GM12878 (cell line): ENCODE data around the gene FOXP1. TPM values are rescaled to one million over a fixed set of nuclear protein-coding genes. Genes with fewer than 3 reads are reported as not detected.

Experiments
- ATAC-seq: fragments of 200-7000 bp; cut with Tn5 transposase; 3 replicates; pipeline ENCODE4 v1.9.1; 2020; ENCODE audit warnings: mild to moderate bottlenecking, moderate library complexity
- BruUV-seq: library from RNA; stranded (reverse); fragments of 400-500 nt; replicated peaks from 2 replicates; lab custom pipeline; 2021; lab: Mats Ljungman, UMichigan
- CTCF ChIA-PET: fragments of 300-600 bp; sonication (Branson Sonifier 250); formaldehyde crosslinking; extraction: SDS; loops from one replicate; lab custom pipeline; 2021; ENCODE audit warnings: inconsistent platforms; lab: Yijun Ruan, JAX
- POLR2A ChIA-PET: fragments of 350-600 bp; formaldehyde crosslinking; extraction: SDS; loops from one replicate; lab custom pipeline; 2021; ENCODE audit warnings: inconsistent platforms; lab: Charles Lee
- RAD21 ChIA-PET: fragments of 300-600 bp; sonication (Branson Sonifier 250); formaldehyde crosslinking; loops from one replicate; lab custom pipeline; 2023; ENCODE audit warnings: antibody characterized with exemption; ENCODE audit not compliant: unreplicated experiment; lab: Charles Lee
- SMC1A ChIA-PET: fragments of 300-600 bp; sonication (Branson Sonifier 250); formaldehyde crosslinking; loops from one replicate; lab custom pipeline; 2023; ENCODE audit not compliant: unreplicated experiment, uncharacterized antibody; lab: Charles Lee
- DNase-seq: peaks from one replicate; pipeline ENCODE4 v3.0.0-alpha.2; 2011; ENCODE audit warnings: low read depth, low spot score
- FAIRE-seq: peaks from 3 replicates; lab custom pipeline; 2011; peaks lifted over from hg19 to GRCh38; lab: Jason Lieb, UNC
- H2AFZ ChIP-seq: 2 replicates; pipeline ENCODE4 v1.6.0; 2011; ENCODE audit warnings: low read depth, low read length, control low read depth; ENCODE audit not compliant: control insufficient read depth
- H3K27ac ChIP-seq: 2 replicates; pipeline ENCODE4 v1.5.1; 2011; ENCODE audit warnings: control low read depth; ENCODE audit not compliant: control insufficient read depth, insufficient read depth
- H3K27me3 ChIP-seq, 2 experiments: replicated peaks in 1 of 2; 2 replicates each; pipeline versions ENCODE4 v1.6.0 to v1.6.1; 2011; ENCODE audit warnings: low read length in 1 of 2; ENCODE audit not compliant: control insufficient read depth in 2 of 2, insufficient read depth in 2 of 2
- H3K36me3 ChIP-seq, 2 experiments: 2 replicates each; pipeline ENCODE4 v1.5.1; 2011; ENCODE audit warnings: low read length in 1 of 2; ENCODE audit not compliant: control insufficient read depth in 2 of 2, insufficient read depth in 2 of 2
- H3K4me1 ChIP-seq: 2 replicates; pipeline ENCODE4 v1.6.1; 2011; ENCODE audit warnings: mild to moderate bottlenecking, low read length, moderate library complexity, mixed read lengths; ENCODE audit not compliant: control insufficient read depth, insufficient read depth
- H3K4me2 ChIP-seq: 2 replicates; pipeline ENCODE4 v1.6.0; 2011; ENCODE audit warnings: control low read depth; ENCODE audit not compliant: control insufficient read depth, insufficient read depth
- H3K4me3 ChIP-seq: fragments of 200-600 bp; sonication (generic); 2 replicates; pipeline ENCODE4 v1.5.1; 2016
- H3K79me2 ChIP-seq: 2 replicates; pipeline ENCODE4 v1.6.0; 2011; ENCODE audit warnings: low read length; ENCODE audit not compliant: control insufficient read depth, insufficient read depth
- H3K9ac ChIP-seq: 2 replicates; pipeline ENCODE4 v1.8.0; 2011; ENCODE audit warnings: low read length, control low read depth, mixed read lengths; ENCODE audit not compliant: control insufficient read depth, insufficient read depth
- H3K9me3 ChIP-seq: replicated peaks from 3 replicates; pipeline ENCODE4 v1.5.1; 2011; ENCODE audit warnings: mild to moderate bottlenecking, low read length; ENCODE audit not compliant: control insufficient read depth, insufficient read depth
- H4K20me1 ChIP-seq: 2 replicates; pipeline ENCODE4 v1.6.0; 2011; ENCODE audit not compliant: control insufficient read depth, insufficient read depth
- ATF3 ChIP-seq: IDR thresholded peaks from 2 replicates; pipeline ENCODE4 v1.6.1; 2011; ENCODE audit warnings: low read depth, mild to moderate bottlenecking, low read length, moderate library complexity, borderline replicate concordance; ENCODE audit errors: extremely low read depth
- CEBPZ ChIP-seq: fragments of 150-350 bp; IDR thresholded peaks from 2 replicates; pipeline ENCODE4 v1.6.1; 2016; ENCODE audit warnings: low read depth, low read length
- CHD2 ChIP-seq: IDR thresholded peaks from 2 replicates; pipeline ENCODE4 v1.6.1; 2011; ENCODE audit warnings: low read depth, low read length, improper control_type of control experiment, borderline replicate concordance
- EGR1 ChIP-seq, 2 experiments: IDR thresholded peaks; 1 replicate in 1 of 2; 2 replicates in 1 of 2; pipeline ENCODE4 v1.6.1; 2011 to 2012; ENCODE audit warnings: low read depth in 2 of 2, low read length in 2 of 2, borderline replicate concordance in 1 of 2, mild to moderate bottlenecking in 1 of 2, moderate library complexity in 1 of 2
- EP300 ChIP-seq, 2 experiments: fragments of 150-350 bp in 1 of 2; IDR thresholded peaks; 2 replicates each; pipeline ENCODE4 v1.6.1; 2011 to 2012; ENCODE audit warnings: low read depth in 2 of 2, low read length in 2 of 2, borderline replicate concordance in 1 of 2, improper control_type of control experiment in 1 of 2, inconsistent platforms in 1 of 2; ENCODE audit not compliant: control insufficient read depth in 1 of 2
- ESRRA ChIP-seq: IDR thresholded peaks from 2 replicates; pipeline ENCODE4 v1.6.1; 2012; ENCODE audit warnings: mild to moderate bottlenecking, low read length, improper control_type of control experiment
- ETV6 ChIP-seq, 2 experiments: fragments of 450-650 bp in 1 of 2; IDR thresholded peaks in 1 of 2; conservative IDR thresholded peaks in 1 of 2; 2 replicates each; pipeline ENCODE4 v1.6.1; 2014; ENCODE audit warnings: antibody characterized with exemption in 1 of 2, borderline replicate concordance in 1 of 2, low read depth in 1 of 2, mild to moderate bottlenecking in 1 of 2, moderate library complexity in 1 of 2
- JUND ChIP-seq: IDR thresholded peaks from 2 replicates; pipeline ENCODE4 v1.6.1; 2012; ENCODE audit warnings: low read depth, mild to moderate bottlenecking, low read length, improper control_type of control experiment, moderate library complexity
- MEF2B ChIP-seq: fragments of 450-650 bp; IDR thresholded peaks from 2 replicates; pipeline ENCODE4 v1.6.1; 2018; ENCODE audit warnings: mild to moderate bottlenecking, moderate library complexity; ENCODE audit not compliant: partially characterized antibody, poor library complexity, severe bottlenecking
- MLLT1 ChIP-seq: fragments of 450-650 bp; IDR thresholded peaks from 2 replicates; pipeline ENCODE4 v1.6.1; 2016; ENCODE audit warnings: mild to moderate bottlenecking
- RAD21 ChIP-seq: IDR thresholded peaks from 2 replicates; pipeline ENCODE4 v1.6.1; 2011; ENCODE audit warnings: mild to moderate bottlenecking, low read depth, low read length, moderate library complexity; ENCODE audit not compliant: insufficient read depth
- RB1 ChIP-seq: fragments of 450-650 bp; formaldehyde crosslinking; IDR thresholded peaks from 2 replicates; pipeline ENCODE4 v1.6.1; 2017; ENCODE audit warnings: mild to moderate bottlenecking, borderline replicate concordance
- RELA ChIP-seq: fragments of 450-650 bp; IDR thresholded peaks from 2 replicates; pipeline ENCODE4 v1.8.0; 2014; ENCODE audit warnings: borderline replicate concordance; ENCODE audit not compliant: partially characterized antibody
- SIN3A ChIP-seq: IDR thresholded peaks from 2 replicates; pipeline ENCODE4 v1.6.1; 2012; ENCODE audit warnings: low read depth, low read length, improper control_type of control experiment
- SMAD1 ChIP-seq: fragments of 450-650 bp; IDR thresholded peaks from 2 replicates; pipeline ENCODE4 v1.6.1; 2018; ENCODE audit warnings: mild to moderate bottlenecking, low read depth; ENCODE audit not compliant: partially characterized antibody
- SUPT20H ChIP-seq: IDR thresholded peaks from 2 replicates; pipeline ENCODE4 v1.6.1; 2011; ENCODE audit warnings: low read depth, mild to moderate bottlenecking, low read length, moderate library complexity, borderline replicate concordance; ENCODE audit not compliant: control insufficient read depth
- TBL1XR1 ChIP-seq: IDR thresholded peaks from 2 replicates; pipeline ENCODE4 v1.6.1; 2012; ENCODE audit warnings: low read depth, low read length, improper control_type of control experiment
- ZBED1 ChIP-seq: IDR thresholded peaks from 2 replicates; pipeline ENCODE4 v1.6.1; 2016; ENCODE audit warnings: borderline replicate concordance
- WGBS: methylation state at CpG from one replicate; pipeline ENCODE4 v1.1.6; 2016; ENCODE audit warnings: low lambda C conversion rate; ENCODE audit not compliant: insufficient replicate concordance, insufficient coverage; ENCODE audit errors: missing lambda C conversion rate; 5-methylcytosine and 5-hydroxymethylcytosine counted together
- in situ Hi-C: fragments of 300-500 bp; cut with MboI; formaldehyde crosslinking; loops from 9 replicates; pipeline ENCODE4 v1.14.3; 2018; ENCODE audit warnings: mixed read lengths
- intact Hi-C: fragments of 100-400 bp; cut with micrococcal nuclease; formaldehyde crosslinking; loops from one replicate; pipeline ENCODE4 v1.14.2; 2022; ENCODE audit not compliant: unreplicated experiment
- polyA plus RNA-seq, 11 experiments: library from polyadenylated mRNA; depleted of rRNA in 4 of 11; unstranded in 6 of 11; stranded (reverse) in 5 of 11; fragments of >200 nt; fragmentation: Nextera tagmentation in 4 of 11; fragmentation: Illumina TruSeq in 1 of 11; extraction: Ambion mirVana in 4 of 11; extraction: Trizol in 1 of 11; gene quantifications; 1 replicate in 1 of 11; 2 replicates in 10 of 11; pipeline versions ENCODE4 v1.2.1 to v1.2.3, GENCODE V29; 2011 to 2016; ENCODE audit warnings: inconsistent platforms in 2 of 11, missing spikeins in 2 of 11, low read depth in 1 of 11
- total RNA-seq, 4 experiments: library from RNA; depleted of rRNA in 3 of 4; stranded (reverse); fragments of >200 nt in 3 of 4; fragmentation: Illumina TruSeq in 1 of 4; extraction: Trizol in 1 of 4; gene quantifications; 2 replicates each; pipeline versions ENCODE4 v1.2.1 to v1.2.3, GENCODE V29; 2013 to 2021

FOXP1 gene
- total and polyA plus RNA-seq, 10 of the 15 experiments (the other 5 are each of a cell fraction or from before 2014, with no cell fraction given): 0.05 to 1.6 (median 0.20) TPM; not detected in 1

GRCh38 chr3:71145954-71146353 lies 437.6 kb downstream of the FOXP1 start:
- no TSS peak for BruUV-seq

More at GRCh38 chr3:71145954-71146353, 437.6 kb downstream of the FOXP1 start:
- CTCF ChIA-PET: no interaction called here
- Histone ChIP-seq H3K9me3 (no peaks in the 10 kb centered on the region), H2AFZ (no peak overlapping the region), H3K4me3 (no peak overlapping the region), H3K9ac (no peak overlapping the region), H3K27me3 (no peaks in the 10 kb centered on the region), H3K36me3 (no peaks in the 10 kb centered on the region), H4K20me1 (no peaks in the 10 kb centered on the region), H3K27ac (no peak overlapping the region), H3K79me2 (no peaks in the 10 kb centered on the region), H3K4me2 (no peak overlapping the region), H3K4me1 (no peaks in the 10 kb centered on the region)
- no peak for DNase-seq
- ATAC-seq: no peak
- intact Hi-C loops (no loop called here), in situ Hi-C loops (no loop called here)
- POLR2A ChIA-PET: no interaction called here
- SMC1A ChIA-PET: no interaction called here
- no peak for FAIRE-seq
- WGBS: 44% methylated on average over 4 of the region's 4 CpGs
- RAD21 ChIA-PET: no interaction called here
- TF ChIP-seq JUND: no peak
- no peak for TF ChIP-seq RAD21
- no peak for TF ChIP-seq ETV6 (conservative IDR thresholded peaks at IDR 0.05 in 1 of 2, IDR thresholded peaks at IDR 0.05 in 1 of 2; ENCODE audit: borderline replicate concordance in 1 of 2, low read depth in 1 of 2)
- TF ChIP-seq ESRRA: no peak
- TF ChIP-seq SUPT20H: no peak
- no peak for TF ChIP-seq TBL1XR1
- no peak for TF ChIP-seq MEF2B
- no peak for TF ChIP-seq ATF3
- no peak for TF ChIP-seq EGR1 (IDR thresholded peaks at IDR 0.05; ENCODE audit: borderline replicate concordance in 1 of 2, low read depth in 2 of 2, low read length in 2 of 2)
- no peak for TF ChIP-seq SIN3A
- TF ChIP-seq CEBPZ: no peak
- no peak for TF ChIP-seq CHD2
- TF ChIP-seq MLLT1: no peak
- TF ChIP-seq SMAD1: no peak
- TF ChIP-seq RELA: no peak
- no peak for TF ChIP-seq ZBED1
- no peak for TF ChIP-seq RB1
- TF ChIP-seq EP300 (IDR thresholded peaks at IDR 0.05; ENCODE audit: borderline replicate concordance in 1 of 2, control insufficient read depth in 1 of 2, low read depth in 2 of 2, low read length in 2 of 2): no peak
